Keratinocyte (primary cell): ENCODE data around the gene CCDC38. TPM values are rescaled to one million over a fixed set of nuclear protein-coding genes. Genes with fewer than 3 reads are reported as not detected.

Source experiments
- DNase-seq: peaks from one replicate; pipeline ENCODE4 v3.0.0-alpha.2; 2011; ENCODE audit warnings: low read depth, missing footprints, low spot score
- FAIRE-seq: peaks from 2 replicates; lab custom pipeline; 2011; peaks lifted over from hg19 to GRCh38; lab: Jason Lieb, UNC
- H2AFZ ChIP-seq: 2 replicates; pipeline ENCODE4 v1.6.0; 2012; ENCODE audit warnings: low read length, control low read depth, inconsistent platforms; ENCODE audit not compliant: control insufficient read depth
- H3K27ac ChIP-seq: 2 replicates; pipeline ENCODE4 v1.5.1; 2011; ENCODE audit warnings: low read length; ENCODE audit not compliant: control insufficient read depth, insufficient read depth
- H3K27me3 ChIP-seq: 3 replicates; pipeline ENCODE4 v1.6.0; 2011; ENCODE audit warnings: low read length; ENCODE audit not compliant: control insufficient read depth, insufficient read depth; ENCODE audit errors: extremely low read depth
- H3K36me3 ChIP-seq, 2 experiments: 2 replicates in 1 of 2; 3 replicates in 1 of 2; pipeline ENCODE4 v1.5.1; 2011; ENCODE audit warnings: low read length in 2 of 2, mild to moderate bottlenecking in 1 of 2; ENCODE audit not compliant: control insufficient read depth in 2 of 2, insufficient read depth in 2 of 2; ENCODE audit errors: extremely low read depth in 1 of 2
- H3K4me1 ChIP-seq: 3 replicates; pipeline ENCODE4 v1.5.1; 2011; ENCODE audit warnings: low read length; ENCODE audit not compliant: control insufficient read depth, insufficient read depth; ENCODE audit errors: extremely low read depth
- H3K4me2 ChIP-seq: 3 replicates; pipeline ENCODE4 v1.6.0; 2011; ENCODE audit warnings: low read depth, low read length; ENCODE audit not compliant: control insufficient read depth, insufficient read depth; ENCODE audit errors: extremely low read depth
- H3K4me3 ChIP-seq, 3 experiments: fragments of 200-600 bp in 1 of 3; sonication (generic) in 1 of 3; 2 replicates in 2 of 3; 3 replicates in 1 of 3; pipeline ENCODE4 v1.5.1; 2011 to 2016; ENCODE audit warnings: low read length in 3 of 3, mild to moderate bottlenecking in 3 of 3, control low read depth in 2 of 3, inconsistent platforms in 1 of 3, low read depth in 1 of 3, mixed read lengths in 1 of 3, mixed run types in 1 of 3, moderate library complexity in 1 of 3; ENCODE audit not compliant: control insufficient read depth in 2 of 3, insufficient read depth in 2 of 3; ENCODE audit errors: extremely low read depth in 1 of 3
- H3K79me2 ChIP-seq: 2 replicates; pipeline ENCODE4 v1.6.0; 2012; ENCODE audit warnings: low read length; ENCODE audit not compliant: control insufficient read depth, insufficient read depth
- H3K9ac ChIP-seq: 3 replicates; pipeline ENCODE4 v1.6.0; 2011; ENCODE audit warnings: low read length; ENCODE audit not compliant: control insufficient read depth, insufficient read depth; ENCODE audit errors: extremely low read depth
- H3K9me1 ChIP-seq: 3 replicates; pipeline ENCODE4 v1.6.0; 2011; ENCODE audit warnings: low read length; ENCODE audit not compliant: control insufficient read depth, insufficient read depth; ENCODE audit errors: extremely low read depth
- H3K9me3 ChIP-seq: 2 replicates; pipeline ENCODE4 v1.5.1; 2012; ENCODE audit warnings: low read depth, low read length; ENCODE audit not compliant: control insufficient read depth
- H4K20me1 ChIP-seq: 3 replicates; pipeline ENCODE4 v1.6.0; 2011; ENCODE audit warnings: low read length; ENCODE audit not compliant: control insufficient read depth, insufficient read depth; ENCODE audit errors: extremely low read depth
- EZH2 ChIP-seq: IDR thresholded peaks from one replicate; pipeline ENCODE4 v1.6.1; 2012; ENCODE audit warnings: inconsistent platforms, mild to moderate bottlenecking, low read length, moderate library complexity
- dilution Hi-C: fragments of 300-500 bp; cut with MboI; formaldehyde crosslinking; loops from one replicate; pipeline ENCODE4 v1.7.0; 2020; ENCODE audit warnings: low sequenced_read_pairs; ENCODE audit not compliant: extremely low pct_ligation_motif_present
- polyA plus RNA-seq, 5 experiments: library from polyadenylated mRNA; depleted of rRNA in 3 of 5; stranded (reverse) in 3 of 5; stranded (forward) in 1 of 5; unstranded in 1 of 5; fragments of >200 nt; gene quantifications; 1 replicate in 1 of 5; 2 replicates in 3 of 5; 3 replicates in 1 of 5; pipeline versions ENCODE4 v1.2.1 to v1.2.3, GENCODE V29; 2011 to 2012; ENCODE audit warnings: missing spikeins in 2 of 5, low read depth in 1 of 5, low replicate concordance in 1 of 5
- TF ChIP-seq, protein P1 (sequence below), 3 experiments: IDR thresholded peaks in 1 of 3; conservative IDR thresholded peaks in 1 of 3; optimal IDR thresholded peaks in 1 of 3; 2 replicates in 2 of 3; 3 replicates in 1 of 3; pipeline versions ENCODE3 to v1.5.1; 2011; ENCODE audit warnings: low read length in 3 of 3, mild to moderate bottlenecking in 3 of 3, moderate library complexity in 2 of 3, control low read depth in 1 of 3, inconsistent platforms in 1 of 3; ENCODE audit not compliant: insufficient read depth in 2 of 3; ENCODE audit errors: extremely low read depth in 1 of 3

The CCDC38 gene
- polyA plus RNA-seq, 1 donor (not counting 4 experiments of a cell fraction or from before 2014, with no cell fraction given), result 0.04 TPM

DNA sequence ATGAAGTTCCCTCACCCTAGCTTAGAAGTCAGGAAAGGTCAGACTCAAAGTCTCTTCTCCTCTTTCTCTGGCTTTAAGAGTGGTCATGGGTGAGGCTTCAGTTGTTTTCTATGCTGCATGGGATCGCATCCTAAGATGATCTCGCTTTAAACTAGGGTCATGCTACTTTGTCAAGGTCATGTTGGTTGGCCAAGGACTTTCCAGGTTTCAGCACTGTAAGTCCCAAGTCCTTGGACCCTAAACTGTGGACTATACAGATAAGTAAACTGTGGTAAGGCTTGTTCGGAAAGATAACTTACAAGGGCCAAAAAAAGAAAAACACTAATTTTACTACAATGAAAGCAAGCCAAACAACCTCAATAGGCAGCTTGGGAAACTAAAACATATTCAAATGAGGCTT lies 36.4 kb upstream of the CCDC38 start:
- no peak for TF ChIP-seq EZH2
- TF ChIP-seq, protein P1, sequence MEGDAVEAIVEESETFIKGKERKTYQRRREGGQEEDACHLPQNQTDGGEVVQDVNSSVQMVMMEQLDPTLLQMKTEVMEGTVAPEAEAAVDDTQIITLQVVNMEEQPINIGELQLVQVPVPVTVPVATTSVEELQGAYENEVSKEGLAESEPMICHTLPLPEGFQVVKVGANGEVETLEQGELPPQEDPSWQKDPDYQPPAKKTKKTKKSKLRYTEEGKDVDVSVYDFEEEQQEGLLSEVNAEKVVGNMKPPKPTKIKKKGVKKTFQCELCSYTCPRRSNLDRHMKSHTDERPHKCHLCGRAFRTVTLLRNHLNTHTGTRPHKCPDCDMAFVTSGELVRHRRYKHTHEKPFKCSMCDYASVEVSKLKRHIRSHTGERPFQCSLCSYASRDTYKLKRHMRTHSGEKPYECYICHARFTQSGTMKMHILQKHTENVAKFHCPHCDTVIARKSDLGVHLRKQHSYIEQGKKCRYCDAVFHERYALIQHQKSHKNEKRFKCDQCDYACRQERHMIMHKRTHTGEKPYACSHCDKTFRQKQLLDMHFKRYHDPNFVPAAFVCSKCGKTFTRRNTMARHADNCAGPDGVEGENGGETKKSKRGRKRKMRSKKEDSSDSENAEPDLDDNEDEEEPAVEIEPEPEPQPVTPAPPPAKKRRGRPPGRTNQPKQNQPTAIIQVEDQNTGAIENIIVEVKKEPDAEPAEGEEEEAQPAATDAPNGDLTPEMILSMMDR (optimal IDR thresholded peaks at IDR 0.05 in 1 of 3, IDR thresholded peaks at IDR 0.05 in 1 of 3, conservative IDR thresholded peaks at IDR 0.05 in 1 of 3; ENCODE audit: extremely low read depth in 1 of 3, insufficient read depth in 2 of 3, low read length in 3 of 3), result no peak

DNA sequence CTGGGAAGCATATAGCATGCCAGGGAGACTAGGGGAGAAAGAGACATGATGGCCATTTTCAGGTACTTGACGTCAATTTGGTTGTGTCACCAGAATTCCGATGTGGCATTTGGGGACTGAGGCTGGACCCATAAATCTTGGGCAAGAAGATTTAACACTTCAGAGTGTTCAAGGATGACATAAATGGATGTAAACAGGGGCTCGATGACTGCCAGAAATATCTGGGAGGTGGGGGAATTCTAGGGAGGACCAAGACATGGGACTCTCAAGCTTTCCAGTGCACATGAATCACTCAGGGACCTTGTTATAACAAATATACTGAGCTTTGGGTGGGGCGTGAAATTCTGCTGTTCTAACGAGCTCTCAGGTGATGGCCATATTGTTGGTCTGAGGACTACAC lies 35.9 kb upstream of the CCDC38 start:
- DNase-seq (no peak), FAIRE-seq (no peak)
- Histone ChIP-seq H3K4me2 (no peak overlapping the region), H3K36me3 (no peaks in the 10 kb centered on the region), H3K27me3 (no peaks in the 10 kb centered on the region), H3K4me1 (no peaks in the 10 kb centered on the region), H3K9me1 (no peaks in the 10 kb centered on the region), H3K79me2 (no peaks in the 10 kb centered on the region), H3K9ac (no peak overlapping the region), H3K9me3 (no peaks in the 10 kb centered on the region), H3K4me3 (no peak overlapping the region), H4K20me1 (no peaks in the 10 kb centered on the region), H2AFZ (no peak overlapping the region), H3K27ac (no peak overlapping the region)
- dilution Hi-C loops, result no loop called here
- TF ChIP-seq, protein P1 (optimal IDR thresholded peaks at IDR 0.05 in 1 of 3, IDR thresholded peaks at IDR 0.05 in 1 of 3, conservative IDR thresholded peaks at IDR 0.05 in 1 of 3; ENCODE audit: extremely low read depth in 1 of 3, insufficient read depth in 2 of 3, low read length in 3 of 3), result no peak
- TF ChIP-seq EZH2, result no peak

More for the DNA sequence above, 36.4 kb upstream of the CCDC38 start:
- no peak for FAIRE-seq
- Histone ChIP-seq H3K4me3 (no peak overlapping the region), H3K4me1 (no peaks in the 10 kb centered on the region), H3K27ac (no peak overlapping the region), H3K9ac (no peak overlapping the region), H4K20me1 (no peaks in the 10 kb centered on the region), H3K36me3 (no peaks in the 10 kb centered on the region), H3K9me3 (no peaks in the 10 kb centered on the region), H3K4me2 (no peak overlapping the region), H3K79me2 (no peaks in the 10 kb centered on the region), H3K9me1 (no peaks in the 10 kb centered on the region), H2AFZ (no peak overlapping the region), H3K27me3 (no peaks in the 10 kb centered on the region)
- dilution Hi-C loops, result no loop called here
- DNase-seq, result no peak
